Embryonic facial prominence (tissue), 1 donor: ENCODE data around the gene CELF4.

Source experiments
- DNase-seq: peaks from one replicate; pipeline ENCODE4 v3.0.0-alpha.2; 2016; ENCODE audit errors: extremely low spot score

The CELF4 gene

GRCh38 chr18:37493352-37493935 is 72.2 kb downstream of the CELF4 start:
- DNase-seq, result no peak

- DNase-seq, result no peak
These were observed 72.6 kb downstream of the CELF4 start for GRCh38 chr18:37492952-37493351.

GRCh38 chr18:37491526-37491925 is 74.1 kb downstream of the CELF4 start:
- DNase-seq, result no peak

- no peak for DNase-seq
These were observed 75.6 kb downstream of the CELF4 start for GRCh38 chr18:37489998-37490397.

- no peak for DNase-seq
These were observed 76.6 kb downstream of the CELF4 start for GRCh38 chr18:37489011-37489410.

GRCh38 chr18:37487400-37487867 is 78.2 kb downstream of the CELF4 start:
- DNase-seq, result no peak

GRCh38 chr18:37486848-37487247 is 78.8 kb downstream of the CELF4 start:
- no peak for DNase-seq

GRCh38 chr18:37484983-37485834 is 80.4 kb downstream of the CELF4 start:
- no peak for DNase-seq

- DNase-seq, result no peak
These were observed 81.4 kb downstream of the CELF4 start for GRCh38 chr18:37483984-37484819.

- peak; percentile 36 for DNase-seq
These were observed 82.2 kb downstream of the CELF4 start for GRCh38 chr18:37483221-37483971.

- DNase-seq, result no peak
These were observed 83.2 kb downstream of the CELF4 start for GRCh38 chr18:37482433-37482832.

- no peak for DNase-seq
These were observed 83.6 kb downstream of the CELF4 start for GRCh38 chr18:37482002-37482401.

- DNase-seq, result no peak
These were observed 84.1 kb downstream of the CELF4 start for GRCh38 chr18:37481491-37481890.

- DNase-seq, result no peak
These were observed 84.5 kb downstream of the CELF4 start for GRCh38 chr18:37481072-37481471.

GRCh38 chr18:37476611-37477295 is 88.8 kb downstream of the CELF4 start:
- no peak for DNase-seq

- no peak for DNase-seq
These were observed 89.4 kb downstream of the CELF4 start for GRCh38 chr18:37476182-37476581.

- DNase-seq, result no peak
These were observed 92.3 kb downstream of the CELF4 start for GRCh38 chr18:37473195-37473840.

- DNase-seq, result no peak
These were observed 94.0 kb downstream of the CELF4 start for GRCh38 chr18:37471637-37472036.

- DNase-seq, result no peak
These were observed 94.6 kb downstream of the CELF4 start for GRCh38 chr18:37470986-37471385.

- no peak for DNase-seq
These were observed 98.5 kb downstream of the CELF4 start for GRCh38 chr18:37467002-37467662.
